GM15510 (cell line): Measurements from ENCODE around the gene APOBEC3H.

Experiments
- POLR2A ChIP-seq: IDR thresholded peaks from 3 replicates; pipeline ENCODE4 v1.6.1; 2011; ENCODE audit warnings: borderline replicate concordance; ENCODE audit not compliant: insufficient read length; ENCODE audit errors: extremely low read depth

The APOBEC3H gene

GRCh38 chr22:39084666-39085065 is 12.4 kb upstream of the APOBEC3H start:
- no peak for TF ChIP-seq POLR2A

GRCh38 chr22:39087098-39087497 is 9.9 kb upstream of the APOBEC3H start:
- no peak for TF ChIP-seq POLR2A

GRCh38 chr22:39087881-39088684 is 9.0 kb upstream of the APOBEC3H start:
- no peak for TF ChIP-seq POLR2A

GRCh38 chr22:39088685-39089032 is 8.4 kb upstream of the APOBEC3H start:
- TF ChIP-seq POLR2A = no peak

- no peak for TF ChIP-seq POLR2A
Measured at GRCh38 chr22:39089928-39090327, 7.1 kb upstream of the APOBEC3H start.

- TF ChIP-seq POLR2A = no peak
Measured at GRCh38 chr22:39090426-39091064, 6.5 kb upstream of the APOBEC3H start.

- TF ChIP-seq POLR2A = no peak
Measured at GRCh38 chr22:39091126-39092081, 5.6 kb upstream of the APOBEC3H start.

GRCh38 chr22:39092111-39092862 is 4.8 kb upstream of the APOBEC3H start:
- TF ChIP-seq POLR2A = no peak

GRCh38 chr22:39094717-39095389 is 2.2 kb upstream of the APOBEC3H start:
- TF ChIP-seq POLR2A = no peak

- TF ChIP-seq POLR2A = no peak
Measured at GRCh38 chr22:39095971-39096370, 1.1 kb upstream of the APOBEC3H start.

GRCh38 chr22:39098026-39098425 is 982 bp downstream of the APOBEC3H start:
- peak; percentile 39 for TF ChIP-seq POLR2A

- no peak for TF ChIP-seq POLR2A
Measured at GRCh38 chr22:39098576-39098975, 1.5 kb downstream of the APOBEC3H start.

GRCh38 chr22:39101226-39101625 is 4.2 kb downstream of the APOBEC3H start:
- TF ChIP-seq POLR2A = no peak

GRCh38 chr22:39103431-39103830 is 6.4 kb downstream of the APOBEC3H start:
- TF ChIP-seq POLR2A = no peak

- TF ChIP-seq POLR2A = no peak
Measured at GRCh38 chr22:39106326-39106725, 9.3 kb downstream of the APOBEC3H start.

GRCh38 chr22:39108487-39108886 is 11.4 kb downstream of the APOBEC3H start:
- TF ChIP-seq POLR2A = no peak
